Large intestine (tissue), 3 donors: ENCODE data around the gene GPR158. TPM values are rescaled to one million over a fixed set of nuclear protein-coding genes. Genes with fewer than 3 reads are reported as not detected.

Experiments
- DNase-seq, 2 donors: peaks; one replicate each; pipeline versions ENCODE4 v3.0.0 to v3.0.0-alpha.2; 2013
- H3K27ac ChIP-seq: one replicate; pipeline ENCODE4 v1.5.1; 2013; ENCODE audit warnings: low read length
- H3K27me3 ChIP-seq: 2 replicates; pipeline ENCODE4 v1.6.1; 2013; ENCODE audit warnings: low read length; ENCODE audit not compliant: control insufficient read depth, insufficient read depth
- H3K36me3 ChIP-seq: 2 replicates; pipeline ENCODE4 v1.6.1; 2013; ENCODE audit warnings: low read length; ENCODE audit not compliant: control insufficient read depth, insufficient read depth
- H3K4me1 ChIP-seq: one replicate; pipeline ENCODE4 v1.6.1; 2013; ENCODE audit warnings: low read length; ENCODE audit not compliant: control insufficient read depth, insufficient read depth
- H3K4me3 ChIP-seq: one replicate; pipeline ENCODE4 v1.5.1; 2013; ENCODE audit warnings: low read length
- H3K9me3 ChIP-seq: one replicate; pipeline ENCODE4 v1.6.1; 2013; ENCODE audit warnings: mild to moderate bottlenecking, low read depth, low read length, moderate library complexity; ENCODE audit not compliant: control insufficient read depth
- WGBS: methylation state at CpG from one replicate; pipeline ENCODE4 v1.1.5; 2013; ENCODE audit warnings: low lambda C conversion rate; ENCODE audit not compliant: insufficient coverage; 5-methylcytosine and 5-hydroxymethylcytosine counted together
- polyA plus RNA-seq: library from polyadenylated mRNA; unstranded; fragments of 120-200 nt; gene quantifications from one replicate; pipeline ENCODE4 v1.2.1, GENCODE V29; 2013

The GPR158 gene
- polyA plus RNA-seq, 1 donor, result 0.33 TPM

- Histone ChIP-seq H3K27me3 (no peaks in the 10 kb centered on the region), H3K4me3 (no peak overlapping the region), H3K9me3 (no peaks in the 10 kb centered on the region), H3K36me3 (no peaks in the 10 kb centered on the region), H3K4me1 (no peaks in the 10 kb centered on the region), H3K27ac (no peak overlapping the region)
- no peak for DNase-seq
- WGBS, result 10% methylated on average over 3 of the region's 4 CpGs
Measured at GRCh38 chr10:25455980-25456567, 281.3 kb downstream of the GPR158 start.

- Histone ChIP-seq H3K4me1 (no peaks in the 10 kb centered on the region), H3K27me3 (no peaks in the 10 kb centered on the region), H3K27ac (no peak overlapping the region), H3K9me3 (no peaks in the 10 kb centered on the region), H3K4me3 (no peak overlapping the region), H3K36me3 (no peaks in the 10 kb centered on the region)
- no peak for DNase-seq
- WGBS, result no CpG with 5 or more reads among the region's 2 CpGs
Measured at GRCh38 chr10:25457552-25457951, 282.8 kb downstream of the GPR158 start.

DNA sequence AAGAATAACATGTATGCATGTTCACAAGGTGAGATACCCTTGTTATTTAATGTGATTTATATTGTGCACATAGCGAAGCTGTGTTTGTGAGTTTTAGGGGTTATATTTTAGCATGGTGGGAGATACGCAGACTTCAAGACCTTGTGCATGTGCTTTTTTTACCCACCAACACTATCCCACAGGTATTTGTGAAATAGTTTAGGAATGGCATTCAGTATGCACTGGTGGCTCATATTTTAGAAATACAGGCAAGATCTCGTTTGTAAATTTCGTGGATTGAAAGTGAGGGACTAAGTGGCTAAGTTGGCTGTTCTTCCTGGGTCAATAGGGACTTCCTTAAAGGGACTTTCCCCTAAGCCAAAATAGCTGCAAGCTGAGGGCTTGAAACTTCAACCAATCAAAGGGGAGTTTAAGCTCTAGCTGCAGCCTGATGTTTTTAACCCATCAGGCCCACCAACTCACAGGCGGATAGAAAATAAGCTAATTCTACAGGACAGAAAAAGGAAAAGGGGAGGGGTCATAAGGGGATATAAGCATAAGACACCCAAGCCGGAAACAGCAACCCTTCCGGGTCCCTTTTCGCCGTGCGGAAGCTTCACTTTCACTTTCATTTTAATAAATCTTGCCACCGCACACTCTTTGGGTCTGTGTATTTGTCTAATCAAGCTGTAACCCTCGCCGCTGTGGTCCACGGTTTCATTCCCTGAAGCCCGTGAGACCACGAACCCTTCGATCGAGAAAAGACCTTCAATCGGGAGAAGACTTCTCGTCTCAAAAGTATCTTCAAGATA is 291.0 kb downstream of the GPR158 start:
- Histone ChIP-seq H3K27me3 (no peaks in the 10 kb centered on the region), H3K27ac (no peak overlapping the region), H3K4me3 (no peak overlapping the region), H3K9me3 (no peaks in the 10 kb centered on the region), H3K36me3 (no peaks in the 10 kb centered on the region), H3K4me1 (no peaks in the 10 kb centered on the region)
- DNase-seq, result no peak
- WGBS, result 60% methylated on average over 1 of the region's 20 CpGs

- WGBS, result 0% methylated on average over 1 of the region's 8 CpGs
- no peaks in the 10 kb centered on the region for H3K9me3 ChIP-seq
Measured at GRCh38 chr10:25467881-25468280, 293.1 kb downstream of the GPR158 start.

DNA sequence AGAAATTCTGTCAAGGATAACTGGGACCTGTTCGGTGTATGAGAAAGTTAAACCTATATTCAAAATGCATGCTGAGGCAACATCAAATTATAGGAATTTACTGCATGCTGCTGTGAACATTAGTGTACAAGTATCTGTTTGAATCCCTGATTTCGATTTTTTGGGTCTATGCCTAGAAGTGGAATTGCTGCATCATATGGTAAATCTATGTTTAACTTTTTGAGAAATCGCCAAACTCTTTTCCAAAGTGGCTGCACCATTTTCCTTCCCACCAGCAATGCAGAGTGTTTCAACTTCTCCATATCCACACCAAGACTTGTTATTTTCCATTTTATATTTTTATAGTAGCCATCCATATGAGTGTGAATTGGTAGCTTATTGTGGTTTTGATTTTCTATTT is 306.7 kb downstream of the GPR158 start:
- H3K4me3 ChIP-seq, result no peak overlapping the region
- no peaks in the 10 kb centered on the region for H3K4me1 ChIP-seq
- no peaks in the 10 kb centered on the region for H3K36me3 ChIP-seq
- H3K27ac ChIP-seq, result no peak overlapping the region
- no peak for DNase-seq
- WGBS, result 60% methylated on average over 1 of the region's 3 CpGs
- no peaks in the 10 kb centered on the region for H3K9me3 ChIP-seq
- no peaks in the 10 kb centered on the region for H3K27me3 ChIP-seq

More at GRCh38 chr10:25467881-25468280, 293.1 kb downstream of the GPR158 start:
- Histone ChIP-seq H3K4me1 (no peaks in the 10 kb centered on the region), H3K4me3 (no peak overlapping the region), H3K27ac (no peak overlapping the region), H3K27me3 (no peaks in the 10 kb centered on the region), H3K36me3 (no peaks in the 10 kb centered on the region)
- DNase-seq, result no peak

- H3K36me3 ChIP-seq, result no peaks in the 10 kb centered on the region
- H3K4me3 ChIP-seq, result no peak overlapping the region
- H3K27ac ChIP-seq, result no peak overlapping the region
- no peak for DNase-seq
- H3K4me1 ChIP-seq, result no peaks in the 10 kb centered on the region
- no peaks in the 10 kb centered on the region for H3K9me3 ChIP-seq
- H3K27me3 ChIP-seq, result no peaks in the 10 kb centered on the region
- 100% methylated on average over 2 of the region's 4 CpGs for WGBS
Measured at GRCh38 chr10:25483999-25484398, 309.2 kb downstream of the GPR158 start.

- no CpG with 5 or more reads among the region's 5 CpGs for WGBS
- H3K4me1 ChIP-seq, result no peaks in the 10 kb centered on the region
- no peak for DNase-seq
Measured at GRCh38 chr10:25487266-25487665, 312.5 kb downstream of the GPR158 start.

DNA sequence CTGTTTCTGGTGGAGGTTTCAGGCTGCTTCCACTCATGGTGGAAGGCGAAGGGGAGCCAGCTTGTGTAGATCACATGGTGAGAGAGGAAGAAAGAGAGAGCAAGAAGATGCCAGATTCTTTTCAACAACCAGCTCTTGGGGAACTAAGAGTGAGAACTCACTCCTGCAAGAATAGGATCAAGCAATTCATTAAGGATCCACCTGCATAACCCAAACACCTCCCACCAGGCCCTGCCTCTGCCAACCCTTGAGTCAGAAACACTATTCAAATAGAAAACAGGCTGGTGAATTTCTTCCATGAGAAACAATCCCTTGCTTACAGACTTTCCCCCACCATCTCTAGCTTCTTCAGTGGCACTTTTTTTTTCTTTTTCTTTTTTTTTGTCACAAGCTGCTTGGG is 317.2 kb downstream of the GPR158 start:
- DNase-seq, result no peak
- H3K4me3 ChIP-seq, result no peak overlapping the region
- no peaks in the 10 kb centered on the region for H3K27me3 ChIP-seq
- H3K27ac ChIP-seq, result no peak overlapping the region
- H3K9me3 ChIP-seq, result no peaks in the 10 kb centered on the region
- WGBS, result no CpG with 5 or more reads among the region's 1 CpG
- H3K36me3 ChIP-seq, result no peaks in the 10 kb centered on the region
- H3K4me1 ChIP-seq, result no peaks in the 10 kb centered on the region

More at GRCh38 chr10:25487266-25487665, 312.5 kb downstream of the GPR158 start:
- H3K27ac ChIP-seq, result no peak overlapping the region
- no peaks in the 10 kb centered on the region for H3K27me3 ChIP-seq
- H3K4me3 ChIP-seq, result no peak overlapping the region
- no peaks in the 10 kb centered on the region for H3K9me3 ChIP-seq
- no peaks in the 10 kb centered on the region for H3K36me3 ChIP-seq

GRCh38 chr10:25492680-25493079 is 317.9 kb downstream of the GPR158 start:
- Histone ChIP-seq H3K4me1 (no peaks in the 10 kb centered on the region), H3K27ac (no peak overlapping the region), H3K9me3 (no peaks in the 10 kb centered on the region), H3K36me3 (no peaks in the 10 kb centered on the region), H3K4me3 (no peak overlapping the region), H3K27me3 (no peaks in the 10 kb centered on the region)
- DNase-seq, result no peak

DNA sequence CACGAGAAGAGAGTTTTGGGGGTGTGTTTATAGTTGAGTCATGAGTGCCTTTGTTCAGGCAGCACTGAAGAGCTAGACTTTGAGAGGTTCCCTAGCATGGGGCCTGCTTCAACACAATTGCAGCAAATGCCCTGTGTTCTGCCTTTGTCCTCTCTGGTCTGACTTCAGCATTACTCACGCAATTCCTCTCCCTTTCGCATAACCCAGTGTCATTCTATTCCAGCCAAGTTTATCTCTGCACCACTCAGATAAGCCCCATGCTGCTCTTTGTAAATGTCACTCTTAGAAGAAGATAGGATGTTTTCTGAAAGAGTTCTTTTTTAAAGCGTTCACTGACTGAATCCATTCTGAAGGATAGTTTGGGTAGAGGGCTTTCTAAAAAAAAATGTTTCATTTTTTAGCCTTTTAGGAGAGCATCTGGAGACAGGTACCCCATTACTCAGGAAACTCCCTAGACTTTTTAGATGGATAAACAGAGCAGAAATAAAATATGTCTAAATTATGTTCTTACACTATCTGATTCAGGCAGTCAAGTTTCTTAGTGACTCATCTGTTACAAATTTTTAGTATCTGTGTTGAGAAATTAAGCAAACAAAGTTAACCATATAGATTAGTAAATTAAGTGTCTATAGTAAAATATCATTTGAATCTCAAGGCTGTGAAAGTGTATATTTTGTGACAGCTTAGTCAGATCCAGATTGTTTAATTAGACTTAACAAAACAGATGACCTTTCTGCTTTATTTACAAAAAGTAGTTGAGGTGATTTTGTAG is 318.5 kb downstream of the GPR158 start:
- no peaks in the 10 kb centered on the region for H3K27me3 ChIP-seq
- H3K9me3 ChIP-seq, result no peaks in the 10 kb centered on the region
- no peaks in the 10 kb centered on the region for H3K36me3 ChIP-seq
- WGBS, result 20% methylated on average over 1 of the region's 4 CpGs
- no peak overlapping the region for H3K4me3 ChIP-seq
- no peak overlapping the region for H3K27ac ChIP-seq
- DNase-seq, result no peak
- no peaks in the 10 kb centered on the region for H3K4me1 ChIP-seq
